8988T (cell line): Measurements from ENCODE around the gene ASMTL.
"Not testable (repeated sequence)": the region's sequence is repeated elsewhere in the genome, so short reads cannot be mapped to it uniquely, and the experiment has no call there.

Experiments used
- DNase-seq: peaks from one replicate; pipeline ENCODE4 v3.0.0; 2011

ASMTL gene

DNA sequence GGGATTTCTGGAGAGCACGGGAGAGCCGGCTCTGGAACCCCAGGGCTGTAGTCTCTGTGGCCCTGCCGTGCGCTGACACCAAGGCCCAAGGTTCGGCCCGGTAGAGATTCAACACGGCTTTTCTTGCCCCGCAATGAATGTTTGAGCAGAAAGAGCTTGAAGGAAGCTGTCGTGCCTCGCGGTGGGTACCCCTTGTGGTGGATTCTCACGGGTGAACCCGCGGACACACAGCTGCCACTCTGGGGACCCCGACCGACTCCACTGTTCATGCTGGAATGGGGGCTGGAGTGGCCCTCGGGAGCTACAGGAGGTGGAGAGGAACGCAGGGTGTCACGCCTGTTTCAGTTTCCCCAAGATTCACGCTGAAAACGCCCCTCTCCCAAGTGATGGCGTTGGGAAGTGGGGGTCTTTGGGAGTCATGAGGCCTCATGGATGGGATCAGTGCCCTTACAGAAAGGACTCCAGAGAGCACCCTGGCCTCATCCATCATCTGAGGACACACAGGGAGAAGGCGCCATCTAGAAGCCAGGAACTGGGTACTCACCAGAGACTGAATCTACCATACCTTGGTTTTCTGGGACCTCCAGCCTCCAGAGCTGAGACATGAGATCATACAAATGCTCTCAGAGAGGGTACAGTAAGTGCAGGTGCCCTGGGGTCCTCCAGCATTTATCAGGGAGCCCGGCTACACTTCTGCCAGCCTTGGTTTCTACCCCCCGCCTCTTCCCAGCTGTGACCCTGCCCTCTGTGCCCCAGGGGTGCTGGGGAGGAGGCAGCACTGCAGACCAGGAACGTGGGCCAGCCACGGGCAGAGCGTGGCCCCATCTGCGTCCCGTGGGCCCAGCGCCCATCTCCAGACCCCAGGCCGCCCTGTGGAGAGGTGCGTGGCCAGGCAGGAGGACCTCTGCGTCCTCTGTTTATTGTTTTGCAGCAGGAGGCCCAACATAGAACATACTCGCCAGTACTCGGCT, 67.2 kb downstream of the ASMTL start:
- DNase-seq = no peak

GRCh38 chrX:1384658-1385252, 68.0 kb downstream of the ASMTL start:
- no peak for DNase-seq

- DNase-seq = no peak
Measured at GRCh38 chrX:1380672-1381233, 72.0 kb downstream of the ASMTL start.

DNA sequence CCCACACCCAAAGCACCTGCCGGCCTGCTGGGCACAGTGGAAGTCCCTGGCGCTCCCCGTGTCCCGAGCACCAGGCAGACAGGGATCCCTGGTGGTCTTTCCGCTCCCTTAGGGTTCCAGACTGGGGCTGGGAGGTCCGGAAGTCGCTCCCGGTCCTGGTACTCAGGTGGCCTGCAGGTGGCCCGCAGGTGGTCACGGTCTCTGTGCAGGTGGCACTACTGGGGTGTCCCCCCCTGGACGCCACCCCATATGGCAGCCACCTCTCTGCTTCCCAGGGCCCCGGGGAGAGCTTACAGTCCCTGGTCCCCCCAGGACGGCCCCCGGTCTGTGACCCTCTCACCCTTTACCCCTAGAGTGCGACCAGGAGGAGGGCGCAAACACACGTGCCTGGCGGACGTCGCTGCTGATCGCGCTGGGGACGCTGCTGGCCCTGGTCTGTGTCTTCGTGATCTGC, 74.4 kb downstream of the ASMTL start:
- no peak for DNase-seq

- DNase-seq = no peak
Measured at GRCh38 chrX:1368385-1368698, 84.4 kb downstream of the ASMTL start.

- not testable (repeated sequence) for DNase-seq
Measured at GRCh38 chrX:1366363-1366762, 86.3 kb downstream of the ASMTL start.

DNA sequence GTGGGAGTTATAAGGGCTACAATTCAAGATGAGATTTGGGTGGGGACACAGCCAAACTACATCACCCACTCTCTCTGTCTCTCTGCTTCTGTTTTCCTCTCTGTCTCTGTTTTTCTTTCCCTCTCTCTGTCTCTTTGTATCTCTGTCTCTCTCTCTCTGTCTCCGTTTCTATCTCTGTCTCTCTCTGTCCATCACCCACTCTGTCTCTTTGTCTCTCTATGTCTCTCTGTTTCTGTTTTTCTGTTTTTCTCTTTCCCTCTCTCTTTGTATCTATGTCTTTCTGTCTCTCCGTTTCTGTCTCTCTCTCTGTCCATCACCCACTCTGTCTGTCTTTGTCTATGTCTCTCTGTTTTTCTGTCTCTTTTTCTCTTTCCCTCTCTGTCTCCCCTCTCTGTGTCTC, 90.8 kb downstream of the ASMTL start:
- no peak for DNase-seq

- no peak for DNase-seq
Measured at GRCh38 chrX:1361275-1361674, 91.4 kb downstream of the ASMTL start.

DNA sequence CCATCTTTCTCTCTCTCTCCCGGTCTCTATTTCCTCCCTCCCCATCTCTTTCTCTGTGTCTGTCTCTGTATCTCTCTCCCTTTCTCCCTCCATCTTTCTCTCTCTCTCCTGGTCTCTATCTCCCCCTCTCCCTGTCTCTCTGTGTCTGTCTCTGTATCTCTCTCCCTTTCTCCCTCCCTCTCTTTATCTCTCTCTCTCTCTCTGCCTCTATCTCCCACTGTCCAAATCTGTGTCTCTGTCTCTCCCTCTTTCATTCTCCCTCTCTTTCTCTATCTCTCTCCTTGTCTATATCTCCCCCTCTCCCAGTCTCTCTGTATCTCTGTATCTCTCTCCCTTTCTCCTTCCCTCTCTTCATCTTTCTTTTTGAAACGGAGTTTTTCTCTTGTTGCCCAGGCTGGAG, 92.5 kb downstream of the ASMTL start:
- no peak for DNase-seq

DNA sequence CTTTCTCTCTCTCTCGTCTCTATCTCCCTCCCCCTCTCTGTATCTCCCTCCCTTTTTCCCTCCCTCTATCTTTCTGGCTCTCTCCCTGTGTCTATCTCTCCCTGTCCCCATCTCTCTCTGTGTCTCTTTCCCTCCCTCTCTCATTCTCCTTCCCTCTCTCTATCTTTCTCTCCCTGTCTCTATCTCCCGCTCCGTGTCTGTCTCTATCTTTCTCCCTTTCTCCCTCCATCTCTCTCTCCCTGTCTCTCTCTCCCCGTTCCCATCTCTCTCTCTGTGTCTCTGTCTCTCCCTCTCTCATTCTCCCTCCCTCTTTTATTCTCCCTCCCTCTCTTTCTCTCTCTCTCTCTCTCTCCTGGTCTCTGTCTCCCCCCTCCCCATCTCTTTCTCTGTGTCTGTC, 93.2 kb downstream of the ASMTL start:
- no peak for DNase-seq

GRCh38 chrX:1358793-1359476, 93.8 kb downstream of the ASMTL start:
- DNase-seq = no peak

- DNase-seq = no peak
Measured at GRCh38 chrX:1357993-1358392, 94.7 kb downstream of the ASMTL start.

- DNase-seq = no peak
Measured at GRCh38 chrX:1355131-1356046, 97.3 kb downstream of the ASMTL start.

GRCh38 chrX:1354036-1355019, 98.4 kb downstream of the ASMTL start:
- no peak for DNase-seq
